C4-2B (cell line): ENCODE measurements around the gene TWIST2.

Experiments used
- H3K27ac ChIP-seq: fragments of 450-650 bp; 2 replicates; pipeline ENCODE4 v1.5.1; 2017
- ZFX ChIP-seq: fragments of 450-650 bp; IDR thresholded peaks from 2 replicates; pipeline ENCODE4 v1.6.1; 2017
- TF ChIP-seq, protein P1 (sequence below): fragments of 450-650 bp; conservative IDR thresholded peaks from 2 replicates; pipeline ENCODE4 v1.5.1; 2017; ENCODE audit warnings: mild to moderate bottlenecking

Gene TWIST2

DNA sequence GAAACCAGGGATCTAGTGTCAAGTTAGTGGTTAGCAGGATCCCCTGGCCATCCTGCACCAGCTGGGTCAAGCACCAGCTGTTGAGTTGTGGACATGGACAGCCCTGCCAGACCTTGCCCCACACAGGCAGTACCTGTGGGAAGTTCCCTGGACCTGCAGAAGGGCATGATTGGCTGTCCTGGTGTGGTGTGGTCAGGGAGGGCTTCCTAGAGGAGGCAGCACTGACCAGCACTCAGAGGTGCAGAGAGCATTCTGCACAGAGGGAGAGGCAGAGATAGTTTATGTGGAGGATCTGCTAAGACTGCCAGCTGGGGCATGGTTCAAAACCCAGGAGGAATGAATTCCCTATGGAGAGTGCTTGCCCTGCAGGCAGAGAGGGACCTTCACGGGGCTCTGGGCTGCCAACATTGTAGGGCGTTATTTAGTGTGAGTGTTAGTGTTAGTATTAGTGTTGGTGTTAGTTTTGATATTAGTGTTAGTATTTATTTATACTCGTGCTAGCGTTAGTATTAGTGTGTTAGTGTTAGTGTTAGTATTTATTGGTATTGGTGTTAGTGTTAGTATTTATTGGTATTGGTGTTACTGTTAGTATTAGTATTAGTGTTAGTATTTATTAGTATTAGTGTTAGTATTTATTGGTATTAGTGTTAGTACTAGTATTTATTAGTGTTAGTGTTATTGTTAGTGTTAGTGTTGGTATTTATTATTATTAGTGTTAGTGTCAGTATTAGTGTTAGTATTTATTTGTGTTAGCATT, 31.9 kb downstream of the TWIST2 start:
- H3K27ac ChIP-seq = no peak overlapping the region
- TF ChIP-seq, protein P1, sequence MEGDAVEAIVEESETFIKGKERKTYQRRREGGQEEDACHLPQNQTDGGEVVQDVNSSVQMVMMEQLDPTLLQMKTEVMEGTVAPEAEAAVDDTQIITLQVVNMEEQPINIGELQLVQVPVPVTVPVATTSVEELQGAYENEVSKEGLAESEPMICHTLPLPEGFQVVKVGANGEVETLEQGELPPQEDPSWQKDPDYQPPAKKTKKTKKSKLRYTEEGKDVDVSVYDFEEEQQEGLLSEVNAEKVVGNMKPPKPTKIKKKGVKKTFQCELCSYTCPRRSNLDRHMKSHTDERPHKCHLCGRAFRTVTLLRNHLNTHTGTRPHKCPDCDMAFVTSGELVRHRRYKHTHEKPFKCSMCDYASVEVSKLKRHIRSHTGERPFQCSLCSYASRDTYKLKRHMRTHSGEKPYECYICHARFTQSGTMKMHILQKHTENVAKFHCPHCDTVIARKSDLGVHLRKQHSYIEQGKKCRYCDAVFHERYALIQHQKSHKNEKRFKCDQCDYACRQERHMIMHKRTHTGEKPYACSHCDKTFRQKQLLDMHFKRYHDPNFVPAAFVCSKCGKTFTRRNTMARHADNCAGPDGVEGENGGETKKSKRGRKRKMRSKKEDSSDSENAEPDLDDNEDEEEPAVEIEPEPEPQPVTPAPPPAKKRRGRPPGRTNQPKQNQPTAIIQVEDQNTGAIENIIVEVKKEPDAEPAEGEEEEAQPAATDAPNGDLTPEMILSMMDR = no peak
- no peak for TF ChIP-seq ZFX

DNA sequence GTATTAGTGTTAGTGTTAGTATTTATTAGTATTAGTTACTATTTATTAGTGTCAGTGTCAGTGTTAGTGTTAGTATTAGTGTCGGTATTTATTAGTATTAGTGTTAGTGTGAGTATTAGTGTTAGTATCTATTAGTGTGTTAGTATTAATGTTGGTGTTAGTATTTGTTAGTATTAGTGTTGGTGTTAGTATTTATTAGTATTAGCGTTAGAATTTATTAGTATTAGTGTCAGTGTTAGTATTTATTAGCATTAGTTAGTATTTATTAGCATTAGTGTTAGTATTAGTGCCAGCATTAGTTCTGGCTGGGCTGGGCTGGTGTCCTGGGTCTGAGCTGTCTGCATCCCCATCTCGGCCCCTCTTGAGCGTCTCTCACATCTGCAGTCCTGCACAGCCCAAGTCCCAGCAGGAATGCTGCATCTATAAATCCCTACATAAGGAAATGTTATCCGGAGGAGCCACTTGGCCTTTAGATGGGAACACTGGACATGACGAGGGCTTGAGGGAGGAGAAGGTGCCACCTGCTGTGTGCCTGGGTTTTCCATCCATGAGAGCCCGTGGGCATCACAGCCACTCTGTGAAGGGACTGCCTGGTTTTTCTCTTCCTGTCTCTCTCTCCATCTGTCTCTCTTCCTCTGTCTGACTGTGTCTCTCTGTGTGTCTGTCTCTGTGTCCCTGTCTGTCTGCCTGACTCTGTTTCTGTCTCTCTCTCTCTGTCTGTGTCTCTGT, 33.6 kb downstream of the TWIST2 start:
- TF ChIP-seq, protein P1 = no peak
- TF ChIP-seq ZFX = no peak
- no peak overlapping the region for H3K27ac ChIP-seq

DNA sequence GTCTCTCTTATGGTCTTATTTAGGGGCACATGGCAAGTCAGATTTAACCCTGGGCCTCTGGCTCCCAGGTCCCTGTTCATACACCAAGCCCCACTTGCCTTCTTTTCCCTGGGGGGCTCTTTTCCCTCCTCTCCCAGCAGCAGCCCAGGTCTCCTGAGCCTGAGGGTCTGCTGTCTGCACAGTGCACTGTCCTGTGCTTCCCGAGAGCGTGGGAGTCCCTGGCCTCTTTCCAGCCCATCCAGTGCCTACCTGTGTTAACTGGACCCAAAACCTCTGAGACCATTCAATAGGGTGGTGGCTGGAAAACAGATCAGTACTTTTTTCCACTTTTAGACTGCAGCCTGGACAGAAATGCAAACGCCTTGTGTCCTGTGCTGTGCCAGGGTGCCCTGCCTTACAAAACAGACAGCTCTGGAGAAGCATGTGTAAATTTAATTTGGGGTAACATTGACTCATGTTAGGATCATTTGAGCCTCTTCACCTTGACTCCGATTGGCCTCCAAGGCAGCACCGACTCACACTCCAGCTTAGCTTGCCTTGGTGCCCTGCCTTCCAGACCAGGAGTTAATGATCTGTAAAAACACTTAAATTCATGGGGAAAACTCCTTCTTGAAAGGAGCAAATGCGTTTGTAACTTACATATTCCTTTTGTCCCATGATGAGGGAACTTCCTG, 34.3 kb downstream of the TWIST2 start:
- H3K27ac ChIP-seq = no peak overlapping the region
- TF ChIP-seq, protein P1 = no peak
- TF ChIP-seq ZFX = no peak

DNA sequence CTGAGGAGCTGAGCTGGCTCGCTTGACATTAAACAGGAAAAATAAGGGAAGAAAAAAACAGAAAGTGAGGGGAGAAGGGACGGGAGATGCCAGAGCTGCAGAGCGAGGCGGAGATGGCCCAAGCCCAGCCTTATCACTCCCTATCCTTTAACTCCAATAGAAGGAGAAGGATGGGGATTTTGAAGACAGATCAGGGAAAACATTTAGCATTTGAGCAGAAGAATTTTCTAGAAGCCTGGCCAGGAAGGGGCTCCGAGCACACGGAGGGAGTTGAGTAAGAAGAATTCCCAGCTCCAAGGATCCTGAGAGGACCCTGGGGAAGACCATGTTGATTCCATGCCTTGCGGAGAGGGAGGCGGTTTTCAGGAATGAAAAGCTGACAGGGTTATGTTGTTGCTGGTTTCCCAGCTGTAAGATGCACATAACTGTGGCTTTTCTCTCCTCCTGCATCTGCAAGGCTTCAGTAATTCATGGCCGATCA, 35.6 kb downstream of the TWIST2 start:
- TF ChIP-seq, protein P1 = no peak
- no peak for TF ChIP-seq ZFX
- no peak overlapping the region for H3K27ac ChIP-seq

DNA sequence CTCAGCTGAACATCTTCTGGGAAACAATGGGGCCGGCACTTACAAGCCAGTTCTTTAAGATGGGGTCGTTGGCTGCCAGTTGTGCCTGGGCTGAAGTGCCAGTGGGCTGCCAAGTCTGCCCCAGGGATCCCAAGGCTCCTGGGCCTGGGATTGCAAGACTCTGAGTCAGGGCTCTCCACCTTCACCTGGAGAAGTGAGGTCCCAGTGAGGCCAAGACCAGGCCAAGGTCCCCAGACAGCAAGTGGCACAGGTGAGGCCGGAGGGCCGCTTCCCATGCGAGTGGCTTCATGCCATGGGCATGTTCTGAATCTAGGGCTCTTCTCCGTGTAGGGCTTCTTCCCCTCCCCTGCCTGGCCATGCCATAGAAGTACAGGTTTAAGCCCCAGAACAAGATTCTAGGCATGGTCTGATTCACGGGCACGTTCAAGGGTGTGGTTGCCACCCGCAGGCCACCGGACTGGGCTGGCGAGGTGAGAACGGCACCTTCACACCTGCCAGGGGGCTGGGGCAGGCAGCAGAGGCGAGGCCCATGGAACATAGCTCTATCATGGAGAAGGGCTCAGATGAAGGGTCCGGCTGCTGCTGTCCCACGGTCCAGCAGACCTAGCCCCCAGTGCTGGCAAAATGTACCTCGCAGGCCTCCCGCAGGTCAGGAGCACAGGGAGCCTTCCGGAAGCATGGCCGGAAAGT, 36.4 kb downstream of the TWIST2 start:
- H3K27ac ChIP-seq = no peak overlapping the region
- TF ChIP-seq ZFX = no peak
- TF ChIP-seq, protein P1 = no peak

DNA sequence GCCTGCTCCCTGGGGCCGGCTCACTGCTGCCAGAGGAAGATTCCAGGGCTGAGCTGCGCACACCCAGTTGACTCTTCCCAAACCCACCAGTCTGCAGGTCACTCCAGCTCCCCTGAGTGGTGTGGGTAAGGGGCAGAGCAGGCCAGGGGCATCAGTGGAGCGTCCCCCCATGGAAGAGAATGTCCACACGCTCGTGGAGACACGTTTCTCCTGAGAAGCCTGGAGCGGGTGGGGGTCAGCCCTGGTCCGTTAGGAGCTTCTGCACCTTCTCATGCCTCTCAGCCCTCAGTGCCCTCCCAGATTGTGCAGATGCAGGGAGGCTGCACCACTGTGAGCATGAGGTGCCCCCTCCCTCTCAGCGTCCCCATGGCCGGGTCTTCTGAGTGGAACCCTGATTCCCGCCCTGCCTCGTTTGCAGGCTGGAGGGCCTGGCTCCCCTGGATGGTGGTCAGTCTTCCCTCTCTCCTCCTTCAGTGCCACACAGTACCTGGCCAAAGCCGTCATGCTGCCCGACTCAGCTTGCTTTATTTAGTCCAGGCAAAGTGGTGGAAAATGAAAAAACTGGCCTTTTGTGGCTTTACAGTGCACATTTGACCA, 37.0 kb downstream of the TWIST2 start:
- no peak overlapping the region for H3K27ac ChIP-seq
- TF ChIP-seq, protein P1 = no peak
- TF ChIP-seq ZFX = no peak
